Calu3 (cell line): ENCODE results near the gene CCN5. TPM values are rescaled to one million over a fixed set of nuclear protein-coding genes. Genes with fewer than 3 reads are reported as not detected.

Experiments used
- BruUV-seq: library from RNA; stranded (reverse); fragments of 400-500 nt; replicated peaks from 2 replicates; lab custom pipeline; 2021; lab: Mats Ljungman, UMichigan
- CTCF ChIA-PET: fragments of 300-600 bp; sonication (Branson Sonifier 250); formaldehyde crosslinking; loops from one replicate; lab custom pipeline; 2022; ENCODE audit warnings: antibody characterized with exemption; lab: Charles Lee
- DNase-seq: peaks from one replicate; pipeline ENCODE4 v3.0.0; 2022
- H3K27ac Mint-ChIP-seq: one replicate; pipeline ENCODE4 v1.8.0; 2022; ENCODE audit warnings: mixed read lengths; ENCODE audit not compliant: unreplicated experiment
- H3K27me3 Mint-ChIP-seq: one replicate; pipeline ENCODE4 v1.8.0; 2022; ENCODE audit warnings: mixed read lengths; ENCODE audit not compliant: unreplicated experiment
- H3K36me3 Mint-ChIP-seq: one replicate; pipeline ENCODE4 v1.8.0; 2022; ENCODE audit warnings: mild to moderate bottlenecking, moderate library complexity, mixed read lengths; ENCODE audit not compliant: insufficient read depth, unreplicated experiment
- H3K4me1 Mint-ChIP-seq: one replicate; pipeline ENCODE4 v1.8.0; 2022; ENCODE audit warnings: mild to moderate bottlenecking, low read depth, mixed read lengths; ENCODE audit not compliant: unreplicated experiment
- H3K4me3 Mint-ChIP-seq: one replicate; pipeline ENCODE4 v1.8.0; 2022; ENCODE audit warnings: mild to moderate bottlenecking, low read depth, moderate library complexity, mixed read lengths; ENCODE audit not compliant: unreplicated experiment
- H3K9me3 Mint-ChIP-seq: one replicate; pipeline ENCODE4 v1.8.0; 2022; ENCODE audit warnings: low read depth, mixed read lengths; ENCODE audit not compliant: unreplicated experiment
- CTCF ChIP-seq: fragments of 200-600 bp; IDR thresholded peaks from one replicate; pipeline ENCODE4 v1.8.0; 2022; ENCODE audit warnings: antibody characterized with exemption; ENCODE audit not compliant: unreplicated experiment
- intact Hi-C: fragments of 100-400 bp; cut with micrococcal nuclease; formaldehyde crosslinking; loops from one replicate; pipeline ENCODE4 v1.10.0; 2022; ENCODE audit not compliant: unreplicated experiment
- total RNA-seq: library from RNA; stranded (reverse); gene quantifications from 2 replicates; pipeline ENCODE4 v1.2.3, GENCODE V29; 2022

The CCN5 gene
- total RNA-seq, 1 experiment from 2014 or later = 0.94 TPM

GRCh38 chr20:44702776-44703175 lies 12.4 kb upstream of the CCN5 start:
- TF ChIP-seq CTCF = no peak
- Mint-ChIP-seq H3K4me1 (peaks cover 10% of the 10 kb centered on the region), H3K36me3 (no peaks in the 10 kb centered on the region), H3K27ac (no peak overlapping the region), H3K27me3 (no peaks in the 10 kb centered on the region), H3K4me3 (no peak overlapping the region), H3K9me3 (no peaks in the 10 kb centered on the region)
- DNase-seq = no peak
- intact Hi-C loops = no loop called here
- BruUV-seq = no TSS peak
- CTCF ChIA-PET = interaction anchor here (1.8 kb wide), 1 partner anchor 12 kb away, joined by 5 read pairs; the partner anchor contains the start of gene CCN5

- CTCF ChIA-PET = interaction anchor here (1.8 kb wide), 1 partner anchor 12 kb away, joined by 5 read pairs; the partner anchor contains the start of gene CCN5
- no peaks in the 10 kb centered on the region for H3K27me3 Mint-ChIP-seq
- intact Hi-C loops = no loop called here
- H3K27ac Mint-ChIP-seq = no peak overlapping the region
- TF ChIP-seq CTCF = no peak
- no TSS peak for BruUV-seq
- peaks cover 10% of the 10 kb centered on the region for H3K4me1 Mint-ChIP-seq
- no peaks in the 10 kb centered on the region for H3K9me3 Mint-ChIP-seq
- no peaks in the 10 kb centered on the region for H3K36me3 Mint-ChIP-seq
- no peak overlapping the region for H3K4me3 Mint-ChIP-seq
- no peak for DNase-seq
Observed at GRCh38 chr20:44703183-44703925, 11.8 kb upstream of the CCN5 start.

- CTCF ChIA-PET = interaction anchor here (1.8 kb wide), 1 partner anchor 11 kb away, joined by 5 read pairs; the partner anchor contains the start of gene CCN5
- intact Hi-C loops = no loop called here
- Mint-ChIP-seq H3K4me1 (peaks cover 10% of the 10 kb centered on the region), H3K36me3 (no peaks in the 10 kb centered on the region), H3K9me3 (no peaks in the 10 kb centered on the region), H3K4me3 (no peak overlapping the region), H3K27me3 (no peaks in the 10 kb centered on the region), H3K27ac (no peak overlapping the region)
- TF ChIP-seq CTCF = no peak
- no peak for DNase-seq
- BruUV-seq = no TSS peak
Observed at GRCh38 chr20:44703956-44704488, 11.1 kb upstream of the CCN5 start.

- CTCF ChIA-PET = interaction anchor here (0.6 to 2.2 kb wide), 2 partner anchors 10 to 13 kb away, joined by 3 to 9 read pairs; partner anchors contain the start of gene CCN5
- H3K9me3 Mint-ChIP-seq = no peaks in the 10 kb centered on the region
- DNase-seq = no peak
- H3K36me3 Mint-ChIP-seq = no peaks in the 10 kb centered on the region
- no TSS peak for BruUV-seq
- no peak overlapping the region for H3K27ac Mint-ChIP-seq
- TF ChIP-seq CTCF = no peak
- intact Hi-C loops = no loop called here
- H3K4me3 Mint-ChIP-seq = no peak overlapping the region
- H3K27me3 Mint-ChIP-seq = no peaks in the 10 kb centered on the region
- peaks cover 10% of the 10 kb centered on the region for H3K4me1 Mint-ChIP-seq
Observed at GRCh38 chr20:44704551-44704971, 10.6 kb upstream of the CCN5 start.
